ENCODE results near the gene FOXD1.

- TF ChIP-seq, protein P1, sequence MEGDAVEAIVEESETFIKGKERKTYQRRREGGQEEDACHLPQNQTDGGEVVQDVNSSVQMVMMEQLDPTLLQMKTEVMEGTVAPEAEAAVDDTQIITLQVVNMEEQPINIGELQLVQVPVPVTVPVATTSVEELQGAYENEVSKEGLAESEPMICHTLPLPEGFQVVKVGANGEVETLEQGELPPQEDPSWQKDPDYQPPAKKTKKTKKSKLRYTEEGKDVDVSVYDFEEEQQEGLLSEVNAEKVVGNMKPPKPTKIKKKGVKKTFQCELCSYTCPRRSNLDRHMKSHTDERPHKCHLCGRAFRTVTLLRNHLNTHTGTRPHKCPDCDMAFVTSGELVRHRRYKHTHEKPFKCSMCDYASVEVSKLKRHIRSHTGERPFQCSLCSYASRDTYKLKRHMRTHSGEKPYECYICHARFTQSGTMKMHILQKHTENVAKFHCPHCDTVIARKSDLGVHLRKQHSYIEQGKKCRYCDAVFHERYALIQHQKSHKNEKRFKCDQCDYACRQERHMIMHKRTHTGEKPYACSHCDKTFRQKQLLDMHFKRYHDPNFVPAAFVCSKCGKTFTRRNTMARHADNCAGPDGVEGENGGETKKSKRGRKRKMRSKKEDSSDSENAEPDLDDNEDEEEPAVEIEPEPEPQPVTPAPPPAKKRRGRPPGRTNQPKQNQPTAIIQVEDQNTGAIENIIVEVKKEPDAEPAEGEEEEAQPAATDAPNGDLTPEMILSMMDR (IDR thresholded peaks at IDR 0.05; ENCODE audit: poor library complexity, severe bottlenecking) = no peak
- TF ChIP-seq TAF1 (IDR thresholded peaks at IDR 0.05; ENCODE audit: low read depth) (no peak), EZH2 (IDR thresholded peaks at IDR 0.05; ENCODE audit: borderline replicate concordance, insufficient read depth, low read length, poor library complexity, severe bottlenecking) (no peak), POLR2AphosphoS5 (IDR thresholded peaks at IDR 0.05) (no peak)
- TF ChIP-seq, protein P2, sequence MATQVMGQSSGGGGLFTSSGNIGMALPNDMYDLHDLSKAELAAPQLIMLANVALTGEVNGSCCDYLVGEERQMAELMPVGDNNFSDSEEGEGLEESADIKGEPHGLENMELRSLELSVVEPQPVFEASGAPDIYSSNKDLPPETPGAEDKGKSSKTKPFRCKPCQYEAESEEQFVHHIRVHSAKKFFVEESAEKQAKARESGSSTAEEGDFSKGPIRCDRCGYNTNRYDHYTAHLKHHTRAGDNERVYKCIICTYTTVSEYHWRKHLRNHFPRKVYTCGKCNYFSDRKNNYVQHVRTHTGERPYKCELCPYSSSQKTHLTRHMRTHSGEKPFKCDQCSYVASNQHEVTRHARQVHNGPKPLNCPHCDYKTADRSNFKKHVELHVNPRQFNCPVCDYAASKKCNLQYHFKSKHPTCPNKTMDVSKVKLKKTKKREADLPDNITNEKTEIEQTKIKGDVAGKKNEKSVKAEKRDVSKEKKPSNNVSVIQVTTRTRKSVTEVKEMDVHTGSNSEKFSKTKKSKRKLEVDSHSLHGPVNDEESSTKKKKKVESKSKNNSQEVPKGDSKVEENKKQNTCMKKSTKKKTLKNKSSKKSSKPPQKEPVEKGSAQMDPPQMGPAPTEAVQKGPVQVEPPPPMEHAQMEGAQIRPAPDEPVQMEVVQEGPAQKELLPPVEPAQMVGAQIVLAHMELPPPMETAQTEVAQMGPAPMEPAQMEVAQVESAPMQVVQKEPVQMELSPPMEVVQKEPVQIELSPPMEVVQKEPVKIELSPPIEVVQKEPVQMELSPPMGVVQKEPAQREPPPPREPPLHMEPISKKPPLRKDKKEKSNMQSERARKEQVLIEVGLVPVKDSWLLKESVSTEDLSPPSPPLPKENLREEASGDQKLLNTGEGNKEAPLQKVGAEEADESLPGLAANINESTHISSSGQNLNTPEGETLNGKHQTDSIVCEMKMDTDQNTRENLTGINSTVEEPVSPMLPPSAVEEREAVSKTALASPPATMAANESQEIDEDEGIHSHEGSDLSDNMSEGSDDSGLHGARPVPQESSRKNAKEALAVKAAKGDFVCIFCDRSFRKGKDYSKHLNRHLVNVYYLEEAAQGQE (IDR thresholded peaks at IDR 0.05; ENCODE audit: borderline replicate concordance) = no peak
Observed at GRCh38 chr5:73471654-73472053, 23.1 kb upstream of the FOXD1 start.

All from neural cell (in vitro differentiated cells).